Natural killer cell (primary cell): ENCODE measurements around the gene DMP1. TPM values are rescaled to one million over a fixed set of nuclear protein-coding genes. Genes with fewer than 3 reads are reported as not detected.
"Not testable (repeated sequence)": the region's sequence is repeated elsewhere in the genome, so short reads cannot be mapped to it uniquely, and the experiment has no call there.

Source experiments
- ATAC-seq, 3 donors: fragments of 150-1000 bp in 2 of 3; fragments of 200-7000 bp in 1 of 3; cut with Tn5 transposase; 1 replicate in 1 of 3; 2 replicates in 2 of 3; pipeline ENCODE4 v1.10.0; 2021; ENCODE audit warnings: mild to moderate bottlenecking in 2 of 3, moderate library complexity in 2 of 3
- DNase-seq, 2 donors: peaks; one replicate each; pipeline versions ENCODE4 v3.0.0 to v3.0.0-alpha.2; 2013 to 2021; ENCODE audit warnings: mixed read lengths in 1 of 2
- H3K27ac ChIP-seq: one replicate; pipeline ENCODE4 v1.5.1; 2013; ENCODE audit warnings: mild to moderate bottlenecking, low read length
- H3K27me3 ChIP-seq: one replicate; pipeline ENCODE4 v1.6.1; 2013; ENCODE audit warnings: low read length; ENCODE audit not compliant: control insufficient read depth, insufficient read depth
- H3K36me3 ChIP-seq: one replicate; pipeline ENCODE4 v1.6.1; 2013; ENCODE audit warnings: low read length; ENCODE audit not compliant: control insufficient read depth, insufficient read depth
- H3K4me1 ChIP-seq: one replicate; pipeline ENCODE4 v1.6.1; 2013; ENCODE audit warnings: low read length; ENCODE audit not compliant: control insufficient read depth, insufficient read depth
- H3K4me3 ChIP-seq: one replicate; pipeline ENCODE4 v1.5.1; 2013; ENCODE audit warnings: low read length
- H3K9me3 ChIP-seq: one replicate; pipeline ENCODE4 v1.6.1; 2013; ENCODE audit warnings: low read length; ENCODE audit not compliant: control insufficient read depth, insufficient read depth
- H3K27ac Mint-ChIP-seq, 2 donors: one replicate each; pipeline ENCODE4 v1.8.0; 2022; ENCODE audit warnings: mild to moderate bottlenecking in 2 of 2, mixed read lengths in 2 of 2, moderate library complexity in 1 of 2
- H3K27me3 Mint-ChIP-seq, 2 donors: one replicate each; pipeline ENCODE4 v1.8.0; 2022; ENCODE audit warnings: low read depth in 2 of 2, mixed read lengths in 2 of 2
- H3K36me3 Mint-ChIP-seq: one replicate; pipeline ENCODE4 v1.8.0; 2022; ENCODE audit warnings: mixed read lengths
- H3K4me1 Mint-ChIP-seq, 2 donors: one replicate each; pipeline ENCODE4 v1.8.0; 2022; ENCODE audit warnings: mixed read lengths in 2 of 2
- H3K4me3 Mint-ChIP-seq: one replicate; pipeline ENCODE4 v1.8.0; 2022; ENCODE audit warnings: mild to moderate bottlenecking, moderate library complexity, mixed read lengths
- H3K9me3 Mint-ChIP-seq, 2 donors: one replicate each; pipeline ENCODE4 v1.8.0; 2022; ENCODE audit warnings: mixed read lengths in 2 of 2
- CTCF ChIP-seq: fragments of 200-600 bp; IDR thresholded peaks from one replicate; pipeline ENCODE4 v1.8.0; 2022; ENCODE audit warnings: antibody characterized with exemption
- WGBS: methylation state at CpG from one replicate; pipeline ENCODE4 v1.1.7; 2013; ENCODE audit warnings: missing lambda C conversion rate; ENCODE audit not compliant: insufficient coverage; 5-methylcytosine and 5-hydroxymethylcytosine counted together
- intact Hi-C: fragments of 100-400 bp; cut with micrococcal nuclease; formaldehyde crosslinking; loops from one replicate; pipeline ENCODE4 v1.14.2; 2022
- total RNA-seq, 4 donors: library from RNA; stranded (reverse); fragments of 120-200 nt in 1 of 4; gene quantifications; one replicate each; pipeline versions ENCODE4 v1.2.3 to v1.2.4, GENCODE V29; 2013 to 2022

The DMP1 gene
- total RNA-seq, 3 donors from 2014 or later (not counting 1 experiment from before 2014, with no cell fraction given): not detected

- no peak for TF ChIP-seq CTCF
- 50% methylated on average over 1 of the region's 3 CpGs for WGBS
- H3K4me3 Mint-ChIP-seq: no peak overlapping the region
Measured at GRCh38 chr4:87688316-87688715, 38.2 kb downstream of the DMP1 start.

GRCh38 chr4:87690947-87691346 is 40.9 kb downstream of the DMP1 start:
- H3K4me1 ChIP-seq, H3K36me3 Mint-ChIP-seq, H3K4me1 Mint-ChIP-seq, ATAC-seq, DNase-seq, H3K27ac Mint-ChIP-seq, H3K27ac ChIP-seq, intact Hi-C loops, H3K4me3 ChIP-seq, H3K4me3 Mint-ChIP-seq, H3K9me3 ChIP-seq, H3K36me3 ChIP-seq, H3K9me3 Mint-ChIP-seq, H3K27me3 ChIP-seq: not testable (repeated sequence)
- WGBS: 94% methylated on average over 1 of the region's 1 CpG
- peaks cover 0 to 11% of the 10 kb centered on the region in 2 donors for H3K27me3 Mint-ChIP-seq

More at GRCh38 chr4:87688316-87688715, 38.2 kb downstream of the DMP1 start:
- Histone ChIP-seq H3K27ac (no peak overlapping the region), H3K9me3 (peaks cover 4% of the 10 kb centered on the region), H3K36me3 (no peaks in the 10 kb centered on the region), H3K4me1 (no peaks in the 10 kb centered on the region), H3K27me3 (no peaks in the 10 kb centered on the region), H3K4me3 (no peak overlapping the region)
- DNase-seq (no peak), ATAC-seq (no peak)
- Mint-ChIP-seq H3K4me1 (no peaks in the 10 kb centered on the region), H3K9me3 (peaks cover 5% of the 10 kb centered on the region in 2 donors), H3K27ac (no peak overlapping the region), H3K36me3 (peaks cover 6% of the 10 kb centered on the region), H3K27me3 (peaks cover 0 to 11% of the 10 kb centered on the region in 2 donors)
- intact Hi-C loops: no loop called here

GRCh38 chr4:87692060-87692459 is 42.0 kb downstream of the DMP1 start:
- H3K4me1 ChIP-seq, DNase-seq, H3K4me1 Mint-ChIP-seq, H3K36me3 Mint-ChIP-seq, intact Hi-C loops, H3K4me3 ChIP-seq, H3K9me3 Mint-ChIP-seq, H3K4me3 Mint-ChIP-seq, H3K27me3 ChIP-seq, H3K27ac Mint-ChIP-seq, H3K27me3 Mint-ChIP-seq, ATAC-seq, H3K9me3 ChIP-seq, H3K27ac ChIP-seq, H3K36me3 ChIP-seq: not testable (repeated sequence)
- WGBS: 55% methylated on average over 1 of the region's 1 CpG

GRCh38 chr4:87697272-87697671 is 47.2 kb downstream of the DMP1 start:
- intact Hi-C loops: no loop called here
- Mint-ChIP-seq H3K36me3 (no peaks in the 10 kb centered on the region), H3K4me1 (no peaks in the 10 kb centered on the region), H3K27ac (no peak overlapping the region), H3K4me3 (no peak overlapping the region), H3K9me3 (peaks cover 0 to 5% of the 10 kb centered on the region in 2 donors), H3K27me3 (no peaks in the 10 kb centered on the region)
- Histone ChIP-seq H3K4me3 (no peak overlapping the region), H3K9me3 (no peaks in the 10 kb centered on the region), H3K27me3 (no peaks in the 10 kb centered on the region), H3K4me1 (no peaks in the 10 kb centered on the region), H3K27ac (no peak overlapping the region), H3K36me3 (no peaks in the 10 kb centered on the region)
- no peak for TF ChIP-seq CTCF
- 90% methylated on average over 5 of the region's 5 CpGs for WGBS
- ATAC-seq (no peak), DNase-seq (no peak)
